ENCODE measurements around the gene CREBBP.

CREBBP gene

GRCh38 chr16:3769942-3770341 is 110.6 kb downstream of the CREBBP start:
- no peak overlapping the region for H3K27ac ChIP-seq
- TF ChIP-seq ZFX (IDR thresholded peaks at IDR 0.05): no peak
- TF ChIP-seq, protein P1, sequence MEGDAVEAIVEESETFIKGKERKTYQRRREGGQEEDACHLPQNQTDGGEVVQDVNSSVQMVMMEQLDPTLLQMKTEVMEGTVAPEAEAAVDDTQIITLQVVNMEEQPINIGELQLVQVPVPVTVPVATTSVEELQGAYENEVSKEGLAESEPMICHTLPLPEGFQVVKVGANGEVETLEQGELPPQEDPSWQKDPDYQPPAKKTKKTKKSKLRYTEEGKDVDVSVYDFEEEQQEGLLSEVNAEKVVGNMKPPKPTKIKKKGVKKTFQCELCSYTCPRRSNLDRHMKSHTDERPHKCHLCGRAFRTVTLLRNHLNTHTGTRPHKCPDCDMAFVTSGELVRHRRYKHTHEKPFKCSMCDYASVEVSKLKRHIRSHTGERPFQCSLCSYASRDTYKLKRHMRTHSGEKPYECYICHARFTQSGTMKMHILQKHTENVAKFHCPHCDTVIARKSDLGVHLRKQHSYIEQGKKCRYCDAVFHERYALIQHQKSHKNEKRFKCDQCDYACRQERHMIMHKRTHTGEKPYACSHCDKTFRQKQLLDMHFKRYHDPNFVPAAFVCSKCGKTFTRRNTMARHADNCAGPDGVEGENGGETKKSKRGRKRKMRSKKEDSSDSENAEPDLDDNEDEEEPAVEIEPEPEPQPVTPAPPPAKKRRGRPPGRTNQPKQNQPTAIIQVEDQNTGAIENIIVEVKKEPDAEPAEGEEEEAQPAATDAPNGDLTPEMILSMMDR (conservative IDR thresholded peaks at IDR 0.05): no peak

GRCh38 chr16:3769013-3769412 is 111.5 kb downstream of the CREBBP start:
- TF ChIP-seq ZFX (IDR thresholded peaks at IDR 0.05): no peak
- TF ChIP-seq, protein P1 (conservative IDR thresholded peaks at IDR 0.05): no peak
- H3K27ac ChIP-seq: no peak overlapping the region

DNA sequence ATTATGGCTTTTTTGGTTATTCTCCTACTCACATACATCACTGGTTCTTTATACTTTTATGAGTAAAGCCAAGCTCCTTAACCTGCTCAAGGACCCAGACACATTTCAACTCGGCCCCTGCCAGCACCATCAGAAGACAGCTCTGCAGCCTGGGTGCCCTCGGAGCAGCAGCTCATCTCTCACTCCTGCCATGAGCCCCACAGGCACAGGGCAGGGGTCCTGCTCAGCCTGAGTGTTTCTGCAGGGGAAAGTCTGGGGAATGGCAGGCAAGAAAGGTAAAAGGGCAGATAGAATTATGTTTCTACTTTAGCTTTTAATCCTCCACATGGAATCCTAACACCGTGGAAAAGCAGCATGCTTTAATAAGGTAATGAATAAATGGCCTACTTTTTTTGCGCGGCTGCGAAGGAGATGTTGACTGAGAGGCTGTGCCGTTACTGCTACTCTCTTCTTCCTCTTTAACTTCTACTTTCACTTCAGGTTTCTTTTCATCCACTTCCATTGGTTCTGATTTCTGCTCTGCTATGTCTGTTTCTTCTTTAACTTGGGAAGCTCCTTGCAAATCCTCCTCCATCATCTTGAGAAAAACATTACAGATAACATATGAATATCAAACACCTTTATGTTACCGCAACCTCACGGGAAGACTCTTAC is 113.1 kb downstream of the CREBBP start:
- no peak overlapping the region for H3K27ac ChIP-seq
- TF ChIP-seq, protein P1 (conservative IDR thresholded peaks at IDR 0.05): no peak
- no peak for TF ChIP-seq ZFX (IDR thresholded peaks at IDR 0.05)

- TF ChIP-seq, protein P1 (conservative IDR thresholded peaks at IDR 0.05): no peak
- TF ChIP-seq ZFX (IDR thresholded peaks at IDR 0.05): no peak
- no peak overlapping the region for H3K27ac ChIP-seq
These were observed 114.3 kb downstream of the CREBBP start for GRCh38 chr16:3766177-3766576.

- H3K27ac ChIP-seq: no peak overlapping the region
- TF ChIP-seq, protein P1 (conservative IDR thresholded peaks at IDR 0.05): no peak
- TF ChIP-seq ZFX (IDR thresholded peaks at IDR 0.05): no peak
These were observed 116.1 kb downstream of the CREBBP start for GRCh38 chr16:3764409-3764808.

- TF ChIP-seq, protein P1 (conservative IDR thresholded peaks at IDR 0.05): no peak
- TF ChIP-seq ZFX (IDR thresholded peaks at IDR 0.05): no peak
- H3K27ac ChIP-seq: no peak overlapping the region
These were observed 118.3 kb downstream of the CREBBP start for GRCh38 chr16:3762107-3762750.

- no peak overlapping the region for H3K27ac ChIP-seq
- TF ChIP-seq ZFX (IDR thresholded peaks at IDR 0.05): no peak
- TF ChIP-seq, protein P1 (conservative IDR thresholded peaks at IDR 0.05): no peak
These were observed 119.0 kb downstream of the CREBBP start for GRCh38 chr16:3761375-3762106.
